HG02840 (cell line): Measurements from ENCODE around the gene SYT15.
"Not testable (repeated sequence)": the region's sequence is repeated elsewhere in the genome, so short reads cannot be mapped to it uniquely, and the experiment has no call there.

ENCODE experiments used
- ATAC-seq: cut with Tn5 transposase; IDR thresholded peaks from one replicate; pipeline ENCODE4 v1.9.1; 2021; ENCODE audit warnings: mild to moderate bottlenecking, moderate library complexity, moderate number of reproducible peaks; ENCODE audit not compliant: unreplicated experiment, low FRiP score

SYT15 gene

DNA sequence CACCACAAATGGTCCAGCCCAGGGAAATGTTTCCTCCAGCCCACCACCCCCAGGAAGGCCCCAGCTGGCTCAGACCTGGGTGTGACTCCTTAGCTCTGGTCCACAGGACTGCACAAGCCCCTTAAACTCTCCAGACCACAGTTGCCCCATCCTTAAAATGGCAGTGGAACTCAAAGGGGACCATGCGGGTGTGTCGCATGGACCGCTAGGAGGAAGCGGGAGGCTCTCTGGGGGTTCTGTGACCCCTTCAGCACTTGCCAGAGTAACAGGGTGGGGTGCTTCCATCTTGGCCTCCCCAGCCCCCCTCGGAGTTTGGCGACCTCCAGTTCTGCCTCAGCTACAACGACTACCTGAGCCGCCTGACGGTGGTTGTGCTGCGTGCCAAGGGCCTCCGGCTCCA, 5.3 kb downstream of the SYT15 start:
- ATAC-seq, result not testable (repeated sequence)

DNA sequence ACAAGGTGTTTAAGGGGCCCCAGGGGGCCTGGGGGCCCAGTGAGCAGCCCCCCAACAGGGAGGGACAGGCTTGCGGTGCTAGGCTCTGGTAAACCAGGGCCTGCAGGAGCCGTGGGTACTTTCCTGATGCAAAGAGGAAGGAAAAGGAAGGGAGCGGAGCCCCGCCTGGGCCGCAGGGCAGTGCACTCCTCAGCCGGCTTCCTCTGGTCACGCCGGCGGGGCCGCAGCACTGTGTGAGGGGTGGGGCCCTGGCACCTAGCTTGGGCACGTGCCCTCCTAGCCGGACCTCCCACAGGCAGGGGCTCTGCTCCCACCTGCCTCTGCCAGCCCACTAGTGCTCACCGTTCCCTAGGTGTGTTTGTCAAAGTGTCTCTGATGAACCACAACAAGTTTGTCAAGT, 6.3 kb downstream of the SYT15 start:
- ATAC-seq, result not testable (repeated sequence)

DNA sequence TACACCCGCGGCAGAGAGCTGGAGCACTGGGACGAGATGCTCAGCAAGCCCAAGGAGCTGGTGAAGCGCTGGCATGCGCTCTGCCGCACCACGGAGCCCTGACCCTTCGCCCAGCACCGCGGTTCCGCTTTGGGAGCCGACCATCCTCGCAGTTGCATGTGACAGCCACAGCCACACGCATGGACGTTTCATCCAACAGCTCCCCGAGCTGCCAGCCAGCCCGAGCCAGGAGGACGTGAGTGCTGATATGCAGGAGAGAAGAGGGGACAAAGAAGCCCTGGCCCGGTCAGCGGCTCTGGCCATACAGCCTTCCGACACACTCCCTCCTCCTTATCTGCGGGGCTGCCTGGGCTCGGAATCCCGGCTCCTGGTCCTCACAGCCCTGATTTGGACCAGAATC, 8.6 kb downstream of the SYT15 start:
- ATAC-seq, result not testable (repeated sequence)

DNA sequence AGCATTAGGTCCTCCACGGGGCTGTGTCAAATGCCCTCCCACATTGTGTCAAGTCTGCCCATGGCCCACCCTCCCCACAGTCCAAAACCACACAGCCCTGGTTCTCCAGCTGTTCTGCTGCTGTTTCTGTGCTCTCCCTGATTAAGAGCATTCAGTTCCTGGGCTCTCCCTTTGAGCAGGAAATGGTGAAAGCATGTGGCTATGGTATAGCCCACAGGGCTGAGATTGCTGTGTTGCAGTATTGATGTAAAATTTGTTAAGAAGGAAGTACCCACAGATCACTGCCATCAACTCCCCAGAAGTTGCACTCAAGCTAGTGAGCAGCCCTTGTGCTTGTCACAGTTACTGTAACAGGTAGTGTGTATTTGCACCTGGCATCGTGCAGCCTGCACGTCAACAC, 9.3 kb downstream of the SYT15 start:
- ATAC-seq, result not testable (repeated sequence)

DNA sequence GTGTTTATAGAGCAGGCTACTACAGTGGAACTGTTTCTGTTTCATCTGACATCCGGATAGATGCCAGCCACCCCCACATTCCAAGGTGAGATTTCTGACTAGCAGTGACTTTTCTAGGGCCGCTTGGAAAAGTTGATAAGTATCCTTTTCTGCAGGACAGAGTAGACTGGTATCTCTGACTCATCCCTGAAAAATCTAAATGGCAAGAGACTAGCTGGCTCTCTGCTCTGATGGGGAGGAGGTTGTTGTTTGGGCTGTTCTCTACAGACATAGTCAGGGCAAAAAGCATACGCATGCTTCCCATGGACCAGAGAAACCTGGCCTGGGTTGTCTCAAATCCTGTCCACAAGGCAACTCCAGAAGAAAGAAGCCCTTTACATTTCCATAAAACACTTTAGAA, 10.7 kb downstream of the SYT15 start:
- not testable (repeated sequence) for ATAC-seq

DNA sequence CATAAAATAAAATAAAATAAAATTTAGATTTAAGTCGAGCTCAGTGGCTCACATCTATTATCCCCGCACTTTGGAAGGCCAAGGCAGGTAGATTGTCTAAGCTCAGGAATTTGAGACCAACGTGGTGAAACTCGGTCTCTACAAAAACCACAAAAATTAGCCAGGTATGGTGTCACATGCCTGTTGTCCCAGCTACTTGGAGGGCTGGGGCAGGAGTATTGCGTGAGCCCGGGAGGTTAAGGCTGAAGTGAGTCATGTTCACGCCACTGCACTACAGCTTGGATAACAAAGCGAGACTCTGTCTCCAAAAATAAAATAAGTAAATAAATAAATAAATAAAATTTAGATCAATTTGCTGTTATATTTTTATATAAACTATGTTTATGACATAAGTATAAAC, 12.1 kb downstream of the SYT15 start:
- not testable (repeated sequence) for ATAC-seq

DNA sequence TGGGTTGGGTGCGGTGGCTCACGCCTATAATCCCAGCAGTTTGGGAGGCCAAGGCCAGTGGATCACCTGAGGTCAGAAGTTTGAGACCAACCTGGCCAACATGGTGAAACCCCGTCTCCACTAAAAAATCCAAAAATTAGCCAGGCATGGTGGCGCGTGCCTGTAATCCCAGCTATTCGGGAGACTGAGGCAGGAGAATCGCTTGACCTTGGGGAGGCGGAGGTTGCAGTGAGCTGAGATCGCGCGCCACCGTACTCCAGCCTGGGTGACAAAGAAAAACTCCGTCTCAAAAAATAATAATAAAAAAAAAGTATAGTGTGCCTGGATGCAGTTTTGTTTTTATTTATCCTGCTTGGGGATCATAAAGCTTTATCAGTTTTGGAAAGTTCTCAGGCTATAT, 14.4 kb downstream of the SYT15 start:
- ATAC-seq, result not testable (repeated sequence)

DNA sequence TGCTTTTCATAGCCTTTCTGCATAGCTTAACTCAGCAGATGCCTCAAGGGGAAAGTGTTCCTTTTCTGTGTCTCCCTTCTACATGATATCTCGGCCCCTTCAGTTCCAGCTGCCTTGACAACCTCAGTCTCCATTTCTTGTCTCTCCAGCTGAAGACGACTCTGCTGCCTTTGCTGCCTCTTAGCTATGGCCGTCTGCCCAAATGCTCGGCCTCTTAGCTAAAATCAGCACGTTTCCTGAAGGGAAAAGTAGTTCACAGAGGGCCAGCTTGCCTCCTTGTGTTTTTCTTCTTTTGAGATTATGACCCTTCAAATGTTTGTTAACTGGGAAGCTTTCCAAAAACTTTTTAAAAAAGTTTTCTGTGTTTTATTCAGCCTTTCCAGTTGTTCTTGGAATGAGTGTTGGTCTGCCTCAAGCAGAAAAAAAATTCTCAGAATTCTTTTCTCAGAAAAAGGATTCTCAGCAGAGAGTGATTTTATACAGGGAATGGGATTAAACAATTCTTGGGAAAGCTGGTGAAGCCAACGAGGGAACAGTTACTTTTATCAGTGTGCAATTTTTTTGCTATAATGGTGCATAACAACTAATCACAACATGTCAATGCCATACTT, 15.6 kb downstream of the SYT15 start:
- not testable (repeated sequence) for ATAC-seq

DNA sequence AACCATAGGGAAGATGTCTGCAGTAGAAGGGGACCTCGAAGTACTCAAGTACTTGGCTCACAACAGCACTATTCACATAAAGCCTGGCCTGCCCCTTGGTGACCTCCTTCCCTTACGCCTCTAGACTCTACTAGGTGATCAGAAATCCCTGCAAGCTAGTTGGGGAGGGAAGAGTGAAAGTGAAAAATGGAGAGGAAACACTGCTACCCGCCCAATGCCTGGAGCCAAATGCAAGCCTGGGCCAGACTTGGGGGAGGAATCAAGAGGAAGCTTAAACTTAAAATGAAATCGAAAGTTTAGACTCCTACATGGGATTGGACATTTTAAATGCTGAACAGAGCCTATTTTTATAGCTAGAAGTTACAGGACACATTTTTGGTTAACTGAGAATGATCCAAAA, 17.6 kb downstream of the SYT15 start:
- not testable (repeated sequence) for ATAC-seq

DNA sequence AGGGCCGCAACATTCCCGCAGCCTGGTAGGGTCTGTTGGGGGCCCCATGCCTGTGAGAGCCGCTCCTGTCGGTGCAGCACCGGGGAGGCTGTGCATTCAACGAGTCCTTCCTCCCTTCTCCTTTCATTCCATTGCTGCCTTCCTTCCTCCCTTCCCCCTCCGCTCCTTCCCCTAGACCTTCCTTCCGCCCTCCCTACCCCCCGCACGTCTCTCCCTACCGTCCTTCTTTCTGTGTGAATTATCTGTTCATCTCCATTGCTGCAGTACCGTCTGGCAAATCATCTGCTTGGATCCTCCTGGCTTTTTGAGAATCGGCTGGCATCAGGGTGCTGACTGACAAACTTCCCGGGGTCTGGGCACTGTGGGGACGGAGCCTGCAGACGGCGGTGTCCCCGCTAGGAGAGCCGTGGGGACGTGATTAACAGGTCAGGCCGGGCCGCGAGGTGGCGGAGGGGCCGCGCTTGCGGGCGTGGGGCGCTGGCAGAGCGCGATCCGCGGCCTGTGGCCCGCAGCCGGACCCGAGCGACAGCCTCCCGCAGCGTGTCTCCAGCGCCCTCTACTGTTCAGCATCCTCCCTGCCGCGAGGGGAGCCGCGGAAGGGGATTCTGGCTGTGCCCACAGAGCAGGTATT, 18.8 kb downstream of the SYT15 start:
- not testable (repeated sequence) for ATAC-seq

DNA sequence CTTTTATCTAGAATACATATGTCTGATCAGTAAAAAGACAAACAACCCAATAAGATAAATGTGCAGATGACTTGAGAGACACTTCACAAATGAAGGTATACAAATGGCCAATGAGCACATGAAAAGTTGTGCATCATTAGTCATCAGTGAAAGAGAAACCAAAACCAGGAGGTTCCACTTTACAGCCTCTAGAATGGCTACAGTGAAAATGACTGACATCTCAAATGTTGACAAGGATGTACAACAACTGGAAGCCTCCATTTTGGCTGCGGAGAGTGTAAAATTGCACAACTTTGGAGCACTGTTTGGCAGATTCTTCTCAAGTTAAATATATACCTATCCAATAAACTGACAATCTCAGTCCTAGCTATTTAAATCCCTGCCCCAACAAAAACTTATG, 21.6 kb downstream of the SYT15 start:
- ATAC-seq, result peak; percentile 53

DNA sequence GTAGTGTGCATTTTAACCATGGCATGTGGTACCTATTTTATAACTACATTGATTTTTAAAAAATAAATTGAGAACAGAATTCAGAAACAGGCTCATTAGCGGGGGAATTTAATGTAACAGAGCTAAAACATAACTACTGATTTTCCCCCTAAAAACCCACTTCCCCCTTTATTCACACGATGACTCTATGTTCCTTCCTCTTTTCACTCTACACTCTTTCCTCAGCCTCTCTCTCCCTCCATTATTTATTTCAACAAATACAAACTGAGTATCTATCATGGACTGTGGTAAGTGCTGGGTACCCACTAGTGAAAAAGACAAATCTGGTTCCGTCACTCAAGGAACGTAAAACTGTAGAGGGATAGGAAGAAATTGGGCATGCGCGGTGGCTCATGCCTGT, 36.6 kb downstream of the SYT15 start:
- not testable (repeated sequence) for ATAC-seq

DNA sequence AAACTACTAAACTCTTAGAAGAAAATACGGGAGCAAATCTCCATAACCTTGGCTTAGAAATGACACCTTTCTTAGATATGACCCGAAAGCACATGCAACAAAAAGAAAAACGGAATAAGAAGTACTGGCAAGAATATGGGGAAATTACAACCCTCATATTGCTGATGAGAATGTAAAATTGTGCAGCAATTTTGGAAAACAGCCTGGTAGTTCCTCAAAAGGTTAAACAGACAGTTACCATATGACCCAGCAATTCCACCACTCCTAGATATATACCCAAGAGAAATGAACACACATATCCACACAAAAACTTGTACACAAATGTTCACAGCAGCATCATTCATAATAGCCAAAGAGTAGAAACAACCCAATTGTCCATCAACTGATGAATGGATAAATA, 37.3 kb downstream of the SYT15 start:
- not testable (repeated sequence) for ATAC-seq

DNA sequence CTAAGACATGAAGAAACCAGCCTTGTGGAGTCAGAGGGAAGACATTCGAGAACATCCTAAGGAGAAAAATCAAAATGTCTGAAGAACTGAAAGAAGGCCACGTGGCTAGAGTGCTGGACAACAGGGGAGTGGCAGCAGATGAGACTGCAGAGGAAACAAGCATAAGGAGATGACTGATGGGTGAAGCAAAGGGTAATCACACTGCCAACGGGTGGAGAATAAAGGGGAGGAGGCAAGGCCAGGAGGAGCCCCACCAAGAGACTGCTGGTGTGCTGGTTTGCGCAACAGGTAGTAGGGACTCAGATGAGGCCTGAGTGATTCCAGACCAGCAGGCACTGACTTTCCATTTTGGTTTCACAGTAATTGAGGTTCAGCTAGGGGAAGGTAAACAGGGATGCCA, 38.2 kb downstream of the SYT15 start:
- ATAC-seq, result not testable (repeated sequence)

DNA sequence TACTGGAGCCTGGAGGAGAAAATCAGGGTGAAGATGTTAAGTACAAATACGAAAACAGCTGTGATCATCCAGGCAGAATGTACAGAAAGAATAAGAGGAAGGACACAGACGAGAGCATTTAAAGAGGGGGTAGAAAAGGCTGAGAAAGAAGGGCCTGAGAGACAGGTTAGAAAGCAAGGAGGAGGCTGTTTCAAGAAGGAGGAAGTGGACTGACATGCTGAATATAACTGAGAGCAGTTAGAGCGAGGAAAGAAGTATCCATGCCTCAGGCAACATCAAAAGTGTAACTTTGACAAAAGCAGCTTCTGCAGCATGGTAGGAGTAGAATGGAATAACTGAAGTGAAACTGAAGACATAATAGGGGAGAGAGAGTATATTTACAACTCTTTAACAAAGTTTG, 39.0 kb downstream of the SYT15 start:
- ATAC-seq, result not testable (repeated sequence)

DNA sequence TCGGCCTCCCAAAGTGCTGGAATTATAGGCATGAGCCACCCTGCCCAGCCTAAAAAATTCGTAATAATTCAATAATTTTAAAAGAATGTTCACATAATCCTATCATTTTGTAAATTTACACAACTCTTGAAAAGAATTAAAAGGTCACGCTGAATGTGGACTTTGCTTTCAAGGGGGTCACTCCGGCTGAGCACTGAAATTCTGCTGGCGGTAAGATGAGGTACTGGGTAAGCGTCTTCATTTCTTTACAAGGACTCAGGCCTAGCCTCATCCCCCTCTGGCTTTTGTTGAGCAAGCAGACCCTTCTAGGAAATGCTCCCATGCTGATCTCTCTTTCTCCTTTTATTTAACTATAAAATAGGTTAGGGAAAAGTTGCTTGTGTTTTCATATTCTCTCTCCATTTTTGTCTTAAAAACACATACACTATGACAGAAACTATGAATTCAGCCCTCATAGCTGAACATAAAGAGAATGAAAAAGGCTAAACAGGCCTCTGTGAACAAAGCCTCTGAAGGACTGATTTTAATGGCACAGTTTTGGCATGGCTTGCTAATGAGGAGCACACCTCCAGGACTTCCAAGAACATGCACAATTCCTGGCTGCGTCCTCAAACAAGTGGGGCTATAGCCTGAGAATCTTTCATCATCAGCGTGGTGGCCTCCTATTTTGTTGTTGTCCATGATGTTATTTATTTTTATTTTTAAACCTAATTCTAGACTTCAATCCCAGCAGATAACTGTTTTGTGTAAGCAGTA, 45.1 kb downstream of the SYT15 start:
- ATAC-seq, result not testable (repeated sequence)

DNA sequence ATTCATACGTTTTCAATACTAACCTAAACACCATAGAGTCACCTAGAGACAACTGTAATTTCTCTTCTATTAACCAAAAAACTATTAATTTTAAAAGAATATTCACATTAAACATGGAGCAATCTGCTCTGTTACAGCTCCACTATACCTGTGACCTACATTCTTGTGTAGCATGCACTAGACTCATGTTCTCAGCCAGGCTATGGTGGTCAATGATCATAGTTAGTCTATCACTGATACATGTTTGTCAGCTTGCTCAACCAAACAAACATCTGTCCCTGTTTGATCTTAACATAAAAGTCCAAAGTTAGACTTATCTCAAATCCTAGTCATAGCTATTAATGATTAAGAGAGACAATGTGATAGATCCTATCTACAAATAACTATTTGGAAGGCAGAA, 50.9 kb downstream of the SYT15 start:
- ATAC-seq, result not testable (repeated sequence)

DNA sequence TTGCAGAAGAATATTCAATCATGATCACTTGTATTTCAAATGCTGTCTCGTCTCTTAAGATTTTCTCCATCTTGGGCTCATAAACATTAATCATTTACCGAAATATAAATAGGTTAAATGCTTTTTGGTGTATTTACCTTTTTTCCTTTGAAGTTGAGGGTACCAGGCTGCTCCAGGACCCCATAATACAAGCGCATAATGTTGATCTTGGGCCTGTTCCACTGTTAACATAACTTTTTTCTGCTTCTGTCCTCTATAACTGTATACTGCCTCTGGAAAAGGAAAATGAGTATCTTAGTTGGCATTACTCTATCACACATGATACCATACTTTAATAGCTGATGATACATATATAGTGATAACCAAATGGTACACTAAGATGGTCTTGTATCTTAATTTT, 51.9 kb downstream of the SYT15 start:
- not testable (repeated sequence) for ATAC-seq

DNA sequence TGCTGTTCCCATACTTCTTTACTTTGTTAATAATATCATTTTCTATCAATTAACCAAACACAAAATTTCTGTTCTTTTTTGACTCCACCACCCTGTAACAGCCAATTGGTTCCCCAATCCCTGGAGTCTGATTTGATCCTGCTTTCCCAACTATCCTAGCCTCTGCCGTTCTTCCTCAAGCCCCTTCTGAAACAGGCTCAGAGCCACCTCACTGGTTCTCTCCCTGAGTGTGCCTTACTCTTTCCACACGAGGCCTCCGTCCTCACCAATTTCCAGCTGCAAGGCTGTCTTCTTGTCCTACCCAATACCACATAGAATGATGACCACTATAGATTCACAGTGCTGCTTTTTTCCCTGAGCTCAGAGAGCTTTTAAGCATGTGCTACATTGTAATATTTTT, 52.8 kb downstream of the SYT15 start:
- ATAC-seq, result not testable (repeated sequence)

DNA sequence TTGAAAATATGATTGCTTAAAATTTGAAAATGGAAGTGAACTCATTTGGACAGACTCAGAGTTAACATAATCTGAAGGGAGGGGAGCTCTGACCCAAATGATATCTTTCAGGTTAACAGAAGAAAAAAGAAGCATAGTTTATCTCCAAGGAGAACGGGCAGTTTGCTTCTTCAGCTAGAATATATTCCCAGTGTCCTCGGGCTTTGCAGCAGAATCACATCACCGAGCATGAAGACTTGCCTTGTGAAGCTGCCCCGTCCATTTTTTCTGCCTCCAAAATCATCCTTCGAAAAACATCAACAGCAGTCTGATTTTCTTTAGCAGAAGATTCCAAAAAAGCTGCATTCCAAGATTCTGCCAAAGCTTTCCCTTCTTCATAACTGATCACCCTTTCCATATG, 55.8 kb downstream of the SYT15 start:
- not testable (repeated sequence) for ATAC-seq

DNA sequence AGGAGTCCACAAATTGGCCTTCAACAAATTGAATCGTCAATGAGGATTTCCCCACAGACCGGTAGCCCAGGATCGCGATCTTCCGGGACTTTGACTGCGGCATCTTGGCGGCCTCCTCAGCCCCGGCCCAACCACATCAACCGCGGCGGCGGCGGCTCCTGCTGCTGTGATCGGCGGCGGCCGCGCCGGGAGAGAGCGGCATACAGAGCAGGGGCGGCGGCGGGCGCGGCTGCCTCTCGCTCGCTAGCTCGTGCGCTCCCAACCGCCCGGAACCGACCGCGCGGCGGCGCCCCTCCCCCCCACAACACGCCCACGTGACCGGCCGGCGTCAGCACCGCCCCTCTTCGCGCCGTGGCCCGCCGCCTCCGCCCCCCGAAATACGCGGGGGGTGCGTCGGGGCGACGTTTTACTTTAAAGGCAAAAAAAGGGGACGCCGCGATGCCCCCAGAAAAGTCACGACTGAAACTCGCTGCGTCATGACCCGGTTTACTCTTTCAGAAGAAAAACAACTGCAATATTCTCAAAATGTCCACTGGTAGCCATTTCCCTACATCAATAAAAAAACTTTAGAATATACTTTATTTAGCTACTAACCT, 56.5 kb downstream of the SYT15 start:
- ATAC-seq, result peak; percentile 69
